ENCODE data around the gene MTREX.
A peak's percentile ranks its signal among the peaks of the same experiment; 100 is the strongest.

MTREX gene

GRCh38 chr5:55385846-55386245, 78.1 kb downstream of the MTREX start:
- DNase-seq, result no peak

DNA sequence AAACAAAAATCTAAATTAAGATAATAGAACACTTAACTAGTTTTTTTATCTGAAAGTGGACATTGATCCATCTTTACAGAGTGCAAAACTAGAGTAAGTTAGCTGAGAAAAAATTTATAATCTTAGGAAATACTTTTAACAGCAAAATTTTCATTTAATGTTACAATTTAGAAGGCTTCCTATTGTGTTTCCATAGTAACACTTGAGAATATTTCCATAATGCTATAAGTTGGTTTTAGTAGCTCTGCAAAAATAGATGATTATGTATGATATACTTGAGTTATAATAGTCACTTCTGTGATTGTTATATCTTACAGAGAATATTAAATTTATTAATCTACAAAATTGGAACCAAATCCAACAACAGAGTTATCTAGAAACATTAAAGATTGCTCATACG, 78.6 kb downstream of the MTREX start:
- no peak for DNase-seq

DNA sequence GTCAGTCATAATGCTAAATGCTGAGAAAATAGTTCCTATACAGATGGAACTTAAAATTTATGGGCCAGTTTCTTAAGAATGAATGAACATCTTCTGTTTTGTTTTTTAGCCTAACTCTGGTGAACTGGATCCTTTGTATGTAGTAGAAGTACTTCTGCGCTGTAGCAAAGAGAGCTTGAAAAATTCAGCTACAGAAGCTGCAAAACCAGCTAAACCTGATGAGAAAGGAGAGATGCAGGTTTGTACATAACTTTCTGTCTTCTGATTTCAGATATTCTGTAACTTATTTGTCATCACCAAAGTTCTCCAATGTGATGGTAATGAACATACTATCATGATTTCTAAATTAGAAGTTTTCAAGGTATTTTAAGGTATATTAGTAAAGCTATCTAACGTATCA, 80.1 kb downstream of the MTREX start:
- no peak for DNase-seq

GRCh38 chr5:55391707-55392106, 83.9 kb downstream of the MTREX start:
- no peak for DNase-seq

DNA sequence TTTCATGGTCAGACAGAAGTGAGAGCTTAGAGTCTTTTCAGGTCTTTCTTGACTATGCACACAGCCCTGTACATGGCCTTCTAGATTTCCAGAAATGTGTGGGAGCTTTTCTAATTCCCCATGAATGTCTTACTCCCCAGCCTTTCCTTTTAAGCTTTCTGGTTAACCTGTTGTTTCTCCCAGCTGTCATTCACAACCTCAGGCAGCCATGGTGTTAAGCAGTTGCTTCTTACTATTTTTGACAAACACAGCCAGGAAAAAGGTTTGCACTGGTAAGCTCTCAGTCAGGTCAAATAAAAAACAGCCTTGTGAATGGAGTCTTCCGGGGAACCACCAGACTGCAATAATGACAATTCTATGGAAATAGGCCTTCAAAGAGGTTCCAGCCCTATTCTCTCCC, 84.9 kb downstream of the MTREX start:
- no peak for DNase-seq

GRCh38 chr5:55393501-55394175, 85.8 kb downstream of the MTREX start:
- no peak for DNase-seq

DNA sequence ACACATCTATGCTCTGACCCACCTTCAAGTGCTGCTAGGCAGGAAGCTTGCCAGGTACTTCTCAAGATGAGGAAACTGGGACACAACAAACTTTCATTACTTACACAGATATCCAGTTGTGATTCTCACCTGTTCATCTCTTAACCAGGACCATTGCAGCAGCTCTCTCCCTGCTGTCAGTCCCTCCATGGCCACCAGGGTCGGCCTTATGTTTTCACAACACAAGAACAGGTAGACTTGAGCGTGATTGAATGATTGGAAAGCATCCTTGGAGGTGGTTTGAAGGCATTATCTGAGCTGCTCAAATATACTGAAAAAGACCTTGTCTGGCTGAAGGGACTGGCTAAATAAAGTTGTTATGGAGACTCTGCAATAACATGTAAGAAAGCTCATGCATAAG, 94.4 kb downstream of the MTREX start:
- DNase-seq, result no peak

- DNase-seq, result no peak
Measured at GRCh38 chr5:55406292-55406691, 98.5 kb downstream of the MTREX start.

DNA sequence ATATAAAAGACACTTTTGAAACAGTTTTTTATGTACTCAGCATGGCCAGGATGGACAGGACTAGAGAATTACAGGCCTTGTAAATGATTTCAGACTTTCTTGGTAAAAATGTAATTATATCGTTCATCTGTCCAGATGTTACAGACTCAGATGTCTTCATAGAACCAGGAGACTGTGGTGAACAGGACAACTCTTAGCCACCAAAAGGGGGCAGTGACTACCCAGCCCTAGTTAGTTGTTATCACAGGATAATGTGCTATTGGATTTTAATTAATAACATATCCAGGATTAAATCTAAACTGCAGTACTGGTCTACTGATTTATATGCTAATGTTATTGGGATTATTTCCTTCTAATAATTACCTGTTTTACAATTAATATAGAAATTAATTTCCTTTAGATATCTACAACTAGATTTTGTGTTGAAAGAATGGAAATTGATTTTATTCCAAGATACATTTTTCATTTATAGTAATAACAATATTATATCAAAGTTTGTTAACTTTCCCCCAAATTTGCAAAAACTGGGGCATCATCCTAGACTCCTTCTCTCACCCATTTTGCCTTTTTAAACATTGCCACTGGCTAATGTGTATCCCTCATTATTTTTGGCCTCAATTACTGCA, 99.4 kb downstream of the MTREX start:
- peak; percentile 22 for DNase-seq

DNA sequence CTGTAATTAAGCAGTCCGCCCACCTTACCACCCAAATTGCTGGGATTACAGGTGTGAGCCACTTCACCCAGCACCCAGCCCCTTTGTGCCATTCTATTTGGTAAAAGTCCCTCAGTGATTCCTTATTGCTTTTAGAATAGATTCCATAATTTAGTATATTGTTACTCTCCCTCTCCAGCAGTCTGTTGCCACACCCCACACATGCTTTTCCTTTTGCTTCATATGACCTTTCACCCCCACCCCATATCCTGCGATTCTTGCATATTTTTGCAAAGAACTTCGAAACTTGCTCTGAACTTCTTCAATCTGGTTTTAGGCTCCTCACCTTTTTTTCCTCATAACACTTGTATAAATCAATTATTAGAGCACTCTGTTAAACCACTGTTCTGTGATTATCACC, 100.2 kb downstream of the MTREX start:
- DNase-seq, result no peak

DNA sequence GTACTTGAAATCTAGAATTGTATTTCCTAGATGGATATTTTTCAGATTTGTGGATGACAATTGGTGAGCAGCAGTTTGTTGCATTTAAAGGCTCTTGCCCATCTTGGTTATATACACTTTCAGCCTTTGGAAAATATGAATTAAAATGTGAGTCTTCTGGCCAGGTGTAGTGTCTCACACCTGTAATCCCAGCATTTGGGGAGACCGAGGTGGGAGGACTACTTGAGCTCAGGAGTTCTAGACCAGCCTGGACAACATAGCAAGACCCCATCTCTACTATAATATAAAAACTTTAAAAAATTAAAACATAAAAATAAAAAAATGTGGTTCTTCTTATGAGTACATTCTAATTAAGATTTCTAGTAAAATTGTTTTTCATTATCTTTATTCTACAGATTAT, 102.0 kb downstream of the MTREX start:
- DNase-seq, result no peak

DNA sequence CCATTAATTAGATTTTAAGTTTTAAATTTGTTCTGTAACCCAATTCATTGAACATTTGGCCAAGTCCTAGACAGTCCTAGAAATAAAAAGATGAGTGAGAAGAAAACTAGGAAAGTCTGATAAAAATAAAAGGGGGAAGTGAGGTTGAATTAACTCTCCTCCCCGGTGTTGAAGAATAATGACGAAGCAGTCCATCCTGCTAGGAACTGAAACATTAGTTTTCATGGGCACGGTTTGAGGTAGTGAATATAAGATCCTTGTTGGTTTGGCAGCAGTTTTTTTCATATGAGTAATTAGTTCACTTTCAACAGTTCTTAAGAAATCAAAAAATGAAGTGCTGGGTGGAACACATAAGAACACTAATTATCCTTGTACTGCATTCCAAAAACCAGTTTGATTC, 103.1 kb downstream of the MTREX start:
- no peak for DNase-seq

DNA sequence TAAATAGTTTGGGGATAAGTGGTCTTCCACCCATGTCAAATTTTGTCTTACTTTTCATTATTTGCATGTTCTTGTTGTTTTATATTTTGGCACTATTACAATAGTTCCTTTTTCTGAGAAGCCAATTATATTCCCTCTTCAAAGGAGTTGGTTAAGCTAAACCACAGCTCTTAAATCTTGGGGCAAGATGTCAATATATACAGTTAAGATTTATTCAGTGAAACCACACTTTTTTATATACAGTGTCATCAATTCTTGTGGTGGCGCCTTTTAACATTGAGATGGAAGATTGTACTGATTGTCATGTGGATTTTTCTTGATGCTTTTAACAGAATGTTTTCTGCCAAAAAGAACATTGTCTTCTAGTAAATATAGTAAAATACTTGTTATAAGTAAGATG, 104.1 kb downstream of the MTREX start:
- no peak for DNase-seq

DNA sequence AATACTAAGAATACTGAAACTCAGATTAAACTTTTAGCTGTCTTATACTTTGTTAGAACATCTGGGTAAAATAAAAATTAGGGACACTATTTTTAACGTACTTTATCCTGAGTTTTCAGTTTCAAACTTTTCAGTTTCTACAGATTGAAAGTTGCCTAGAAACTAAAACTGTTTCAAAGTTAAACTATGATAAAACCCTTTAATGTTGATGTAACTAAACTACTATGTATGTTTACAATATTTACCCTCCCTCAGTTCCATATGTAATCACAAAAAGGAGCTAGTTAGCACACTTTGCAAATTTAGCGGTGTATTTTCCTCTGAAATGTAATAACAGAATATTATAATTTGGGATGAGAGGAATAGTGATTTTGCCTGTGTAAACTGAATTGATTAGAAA, 105.9 kb downstream of the MTREX start:
- DNase-seq, result no peak

GRCh38 chr5:55415071-55415470, 107.3 kb downstream of the MTREX start:
- no peak for DNase-seq

GRCh38 chr5:55416306-55416705, 108.5 kb downstream of the MTREX start:
- no peak for DNase-seq

- DNase-seq, result no peak
Measured at GRCh38 chr5:55418994-55419968, 111.5 kb downstream of the MTREX start.

GRCh38 chr5:55421074-55421529, 113.3 kb downstream of the MTREX start:
- DNase-seq, result no peak

DNA sequence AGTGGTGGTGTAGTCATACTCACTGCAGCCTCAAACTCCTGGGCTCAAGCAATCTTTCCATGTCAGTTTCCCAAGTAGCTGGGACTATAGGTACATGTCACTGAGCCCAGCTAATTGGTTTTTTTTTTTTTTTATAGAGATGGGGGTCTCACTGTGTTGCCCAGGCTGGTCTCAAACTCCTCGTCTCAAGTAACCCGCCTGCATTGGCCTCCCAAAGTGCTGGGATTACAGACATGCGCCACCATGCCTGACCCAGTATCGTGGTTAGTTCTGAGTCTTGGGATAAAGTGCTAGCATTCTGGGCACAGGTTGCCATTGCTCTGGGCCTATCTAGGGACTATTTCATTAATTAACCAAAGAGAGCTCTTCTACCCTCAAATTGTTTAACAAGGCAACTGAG, 118.7 kb downstream of the MTREX start:
- DNase-seq, result no peak

DNA sequence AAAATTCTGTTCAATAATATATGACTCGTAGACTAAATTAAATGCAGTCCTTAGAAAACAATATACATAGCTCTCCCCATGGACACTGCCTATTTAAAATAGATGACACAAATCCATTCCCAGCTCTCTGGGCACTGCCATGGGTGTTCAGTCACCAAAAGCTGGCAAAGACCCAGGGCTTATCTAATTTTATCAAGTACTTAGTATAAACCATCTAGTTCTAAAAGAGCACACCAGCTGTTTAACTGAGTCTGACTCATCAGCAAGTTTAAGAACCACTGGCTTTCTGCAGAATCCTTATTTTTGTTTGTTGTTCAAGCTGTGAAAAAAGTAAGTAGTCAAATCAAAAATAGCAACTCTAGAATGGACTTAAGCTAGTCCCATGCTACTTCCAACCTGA, 119.4 kb downstream of the MTREX start:
- DNase-seq, result no peak

DNA sequence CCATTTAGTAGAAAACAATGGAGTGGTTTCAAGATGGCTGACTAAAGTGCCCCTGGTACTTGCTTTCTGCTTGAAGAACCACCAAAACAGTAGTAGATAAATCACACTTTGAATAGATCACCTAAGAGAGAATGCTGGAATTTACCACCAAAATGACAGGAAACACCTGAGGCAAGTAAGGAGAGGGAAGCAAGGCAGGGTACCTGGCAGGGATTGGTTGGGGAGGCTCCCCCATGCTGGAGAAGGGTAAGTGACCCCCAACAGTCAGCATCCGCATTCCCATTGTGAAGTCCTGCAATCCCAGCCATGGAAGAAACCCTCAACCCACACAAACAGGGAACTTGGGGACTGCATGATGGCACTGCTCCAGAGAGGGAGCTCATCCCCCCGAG, 121.4 kb downstream of the MTREX start:
- no peak for DNase-seq

DNA sequence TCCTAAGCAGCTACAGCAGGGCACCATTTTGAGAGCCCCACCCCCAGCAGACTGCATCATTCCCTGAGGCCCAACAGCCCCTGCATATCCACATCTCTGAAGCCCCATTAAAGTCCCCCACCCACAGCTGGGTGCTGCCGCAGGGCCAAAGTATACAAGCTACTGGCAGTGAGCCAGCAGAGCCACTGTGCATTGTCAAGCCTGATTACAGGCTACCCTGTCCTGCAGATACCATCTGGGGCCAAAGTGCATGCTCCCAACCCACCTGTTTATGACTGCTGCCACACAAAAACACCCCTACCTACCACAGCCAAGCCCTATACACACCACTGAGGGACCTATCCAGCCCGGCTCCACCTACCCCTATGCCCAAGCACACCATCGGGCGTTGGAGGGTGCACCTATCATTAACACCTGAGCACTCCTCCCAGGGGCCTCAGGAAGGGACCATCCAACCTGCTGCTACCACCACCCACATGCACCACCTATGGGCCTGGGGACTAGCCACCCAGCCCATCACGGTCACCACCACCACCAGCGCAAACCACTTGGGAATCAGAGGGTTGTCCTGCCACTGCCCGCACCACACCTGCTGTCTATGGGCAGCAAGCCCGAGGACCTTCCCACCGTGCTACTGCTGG, 121.9 kb downstream of the MTREX start:
- no peak for DNase-seq

DNA sequence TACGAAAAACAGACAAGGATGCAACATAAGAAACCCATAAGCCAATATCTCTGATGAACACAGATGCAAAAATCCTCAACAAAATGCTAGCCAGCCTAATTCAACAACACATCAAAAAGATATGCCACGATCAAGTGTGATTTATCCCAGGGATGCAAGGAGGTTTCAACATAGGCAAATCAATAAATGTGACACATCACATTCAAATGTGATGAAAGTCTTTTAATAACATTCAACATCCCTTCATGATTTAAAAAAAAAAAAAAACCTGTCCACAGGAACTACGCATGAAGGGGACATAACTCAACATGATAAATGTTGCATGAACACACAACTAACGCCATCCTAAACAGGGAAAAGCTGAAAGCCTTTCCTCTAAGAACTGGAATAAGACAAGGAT, 124.8 kb downstream of the MTREX start:
- no peak for DNase-seq
